Ishikawa (cell line): ENCODE data around the gene CNTNAP2.

Experiments used
- CEBPB ChIP-seq: IDR thresholded peaks from 2 replicates; pipeline ENCODE4 v1.6.1; 2012
- CREB1 ChIP-seq: IDR thresholded peaks from 2 replicates; pipeline ENCODE4 v1.6.1; 2012; ENCODE audit warnings: low read depth
- EGR1 ChIP-seq: IDR thresholded peaks from 2 replicates; pipeline ENCODE4 v1.6.1; 2012
- EP300 ChIP-seq: IDR thresholded peaks from 2 replicates; pipeline ENCODE4 v1.6.1; 2012; ENCODE audit warnings: borderline replicate concordance
- FOXM1 ChIP-seq: IDR thresholded peaks from 2 replicates; pipeline ENCODE4 v1.6.1; 2012; ENCODE audit warnings: low read depth, borderline replicate concordance
- MAX ChIP-seq: IDR thresholded peaks from 2 replicates; pipeline ENCODE4 v1.6.1; 2012
- NFIC ChIP-seq: IDR thresholded peaks from 2 replicates; pipeline ENCODE4 v1.6.1; 2012
- RAD21 ChIP-seq: IDR thresholded peaks from 2 replicates; pipeline ENCODE4 v1.6.1; 2012; ENCODE audit warnings: low read depth
- REST ChIP-seq: IDR thresholded peaks from 2 replicates; pipeline ENCODE4 v1.6.1; 2012; ENCODE audit warnings: low read depth, mild to moderate bottlenecking
- TAF1 ChIP-seq: IDR thresholded peaks from 2 replicates; pipeline ENCODE4 v1.6.1; 2012; ENCODE audit warnings: low read depth, mild to moderate bottlenecking
- TCF12 ChIP-seq: IDR thresholded peaks from 2 replicates; pipeline ENCODE4 v1.6.1; 2012; ENCODE audit warnings: low read depth
- TEAD4 ChIP-seq: IDR thresholded peaks from 2 replicates; pipeline ENCODE4 v1.6.1; 2012
- USF1 ChIP-seq: IDR thresholded peaks from 2 replicates; pipeline ENCODE4 v1.6.1; 2012
- YY1 ChIP-seq: IDR thresholded peaks from 2 replicates; pipeline ENCODE4 v1.6.1; 2012; ENCODE audit warnings: low read depth
- ZBTB7A ChIP-seq: IDR thresholded peaks from 2 replicates; pipeline ENCODE4 v1.6.1; 2012; ENCODE audit warnings: low read depth

The CNTNAP2 gene

GRCh38 chr7:147810269-147810668 is 1693.7 kb downstream of the CNTNAP2 start:
- no peak for TF ChIP-seq USF1
- no peak for TF ChIP-seq EGR1
- no peak for TF ChIP-seq RAD21
- TF ChIP-seq CREB1: no peak
- no peak for TF ChIP-seq EP300
- TF ChIP-seq MAX: no peak
- TF ChIP-seq CEBPB: no peak
- no peak for TF ChIP-seq TEAD4
- TF ChIP-seq TAF1: no peak

- TF ChIP-seq MAX (no peak), ZBTB7A (no peak), YY1 (no peak), EGR1 (no peak), FOXM1 (no peak), CEBPB (no peak), NFIC (no peak), EP300 (no peak), REST (no peak), USF1 (no peak), TCF12 (no peak), RAD21 (no peak)
Observed at GRCh38 chr7:147811923-147812322, 1695.3 kb downstream of the CNTNAP2 start.

- no peak for TF ChIP-seq FOXM1
- TF ChIP-seq EP300: no peak
- TF ChIP-seq USF1: no peak
- no peak for TF ChIP-seq EGR1
- no peak for TF ChIP-seq ZBTB7A
- no peak for TF ChIP-seq YY1
- no peak for TF ChIP-seq RAD21
- no peak for TF ChIP-seq NFIC
Observed at GRCh38 chr7:147813316-147813715, 1696.7 kb downstream of the CNTNAP2 start.

GRCh38 chr7:147818317-147818716 is 1701.7 kb downstream of the CNTNAP2 start:
- TF ChIP-seq TEAD4 (no peak), TCF12 (no peak), TAF1 (no peak), EP300 (no peak), CREB1 (no peak), EGR1 (no peak), USF1 (no peak), ZBTB7A (no peak)

GRCh38 chr7:147824671-147825070 is 1708.1 kb downstream of the CNTNAP2 start:
- TF ChIP-seq TEAD4: no peak
- no peak for TF ChIP-seq YY1

- TF ChIP-seq REST (no peak), EP300 (no peak), USF1 (no peak), MAX (no peak), RAD21 (no peak), YY1 (no peak)
Observed at GRCh38 chr7:147829016-147829415, 1712.4 kb downstream of the CNTNAP2 start.
